Vagina (tissue), 2 donors: Measurements from ENCODE around the gene COL11A1. TPM values are rescaled to one million over a fixed set of nuclear protein-coding genes. Genes with fewer than 3 reads are reported as not detected.

ENCODE experiments used
- DNase-seq, 2 donors: peaks; one replicate each; pipeline ENCODE4 v3.0.0-alpha.2; 2017; ENCODE audit errors: extremely low spot score in 2 of 2
- H3K27ac ChIP-seq: fragments of 200-600 bp; sonication (generic); one replicate; pipeline ENCODE4 v1.5.1; 2019
- H3K27me3 ChIP-seq: fragments of 200-600 bp; sonication (generic); one replicate; pipeline ENCODE4 v1.5.1; 2019
- H3K36me3 ChIP-seq, 2 donors: fragments of 200-600 bp; sonication (generic); one replicate each; pipeline ENCODE4 v1.5.1; 2017 to 2019
- H3K4me1 ChIP-seq: fragments of 200-600 bp; sonication (generic); one replicate; pipeline ENCODE4 v1.5.1; 2019
- H3K4me3 ChIP-seq, 2 donors: fragments of 200-600 bp; sonication (generic); 1 replicate in 1 of 2; 2 replicates in 1 of 2; pipeline ENCODE4 v1.5.1; 2016 to 2019
- H3K9me3 ChIP-seq: fragments of 200-600 bp; sonication (generic); one replicate; pipeline ENCODE4 v1.5.1; 2019
- POLR2A ChIP-seq, 2 donors: fragments of 450-650 bp; IDR thresholded peaks; one replicate each; pipeline ENCODE4 v1.6.1; 2017; ENCODE audit warnings: antibody characterized with exemption in 2 of 2, mild to moderate bottlenecking in 2 of 2, moderate library complexity in 2 of 2
- POLR2AphosphoS5 ChIP-seq, 2 donors: sonication (generic); formaldehyde crosslinking; IDR thresholded peaks; one replicate each; pipeline ENCODE4 v1.9.0; 2017; ENCODE audit warnings: antibody characterized with exemption in 2 of 2, mild to moderate bottlenecking in 2 of 2, low read depth in 1 of 2; ENCODE audit not compliant: insufficient read depth in 1 of 2
- intact Hi-C: fragments of 100-400 bp; cut with DNase I; formaldehyde crosslinking; loops from one replicate; pipeline ENCODE4 v1.15.1; 2023
- total RNA-seq: library from RNA; depleted of rRNA; stranded (reverse); fragments of >200 nt; gene quantifications from one replicate; pipeline ENCODE4 v1.2.3, GENCODE V29; 2016
- TF ChIP-seq, protein P1 (sequence below), 3 experiments: fragments of 450-650 bp in 2 of 3; fragments of 200-600 bp in 1 of 3; sonication (generic) in 1 of 3; IDR thresholded peaks; one replicate each; pipeline ENCODE4 v1.5.1; 2017 to 2019; ENCODE audit warnings: antibody characterized with exemption in 3 of 3, mild to moderate bottlenecking in 2 of 3, moderate library complexity in 2 of 3

The COL11A1 gene
- total RNA-seq, 1 donor from 2014 or later: not detected

DNA sequence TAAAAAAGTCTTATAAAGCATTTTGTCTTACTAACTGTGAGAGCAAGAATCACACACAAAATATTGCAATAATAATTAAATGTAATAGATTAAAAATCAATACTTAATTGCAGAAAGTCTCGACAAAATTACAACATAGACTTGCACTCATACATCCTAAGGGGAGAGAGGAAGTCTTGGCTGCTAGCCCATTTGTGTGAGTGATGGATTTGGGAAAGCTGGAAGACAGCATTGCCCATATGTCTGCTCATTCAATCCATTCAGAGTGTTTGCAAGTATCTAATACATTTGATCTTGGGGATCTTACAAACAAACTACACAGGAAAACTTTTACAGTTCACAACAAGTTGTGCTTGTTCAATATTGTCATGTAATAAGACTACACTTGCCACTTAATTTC lies 140.5 kb downstream of the COL11A1 start:
- no peak overlapping the region for H3K4me3 ChIP-seq
- no peak for DNase-seq
- H3K4me1 ChIP-seq: no peaks in the 10 kb centered on the region
- TF ChIP-seq, protein P1, sequence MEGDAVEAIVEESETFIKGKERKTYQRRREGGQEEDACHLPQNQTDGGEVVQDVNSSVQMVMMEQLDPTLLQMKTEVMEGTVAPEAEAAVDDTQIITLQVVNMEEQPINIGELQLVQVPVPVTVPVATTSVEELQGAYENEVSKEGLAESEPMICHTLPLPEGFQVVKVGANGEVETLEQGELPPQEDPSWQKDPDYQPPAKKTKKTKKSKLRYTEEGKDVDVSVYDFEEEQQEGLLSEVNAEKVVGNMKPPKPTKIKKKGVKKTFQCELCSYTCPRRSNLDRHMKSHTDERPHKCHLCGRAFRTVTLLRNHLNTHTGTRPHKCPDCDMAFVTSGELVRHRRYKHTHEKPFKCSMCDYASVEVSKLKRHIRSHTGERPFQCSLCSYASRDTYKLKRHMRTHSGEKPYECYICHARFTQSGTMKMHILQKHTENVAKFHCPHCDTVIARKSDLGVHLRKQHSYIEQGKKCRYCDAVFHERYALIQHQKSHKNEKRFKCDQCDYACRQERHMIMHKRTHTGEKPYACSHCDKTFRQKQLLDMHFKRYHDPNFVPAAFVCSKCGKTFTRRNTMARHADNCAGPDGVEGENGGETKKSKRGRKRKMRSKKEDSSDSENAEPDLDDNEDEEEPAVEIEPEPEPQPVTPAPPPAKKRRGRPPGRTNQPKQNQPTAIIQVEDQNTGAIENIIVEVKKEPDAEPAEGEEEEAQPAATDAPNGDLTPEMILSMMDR (IDR thresholded peaks at IDR 0.05): no peak
- TF ChIP-seq POLR2A (IDR thresholded peaks at IDR 0.05): no peak
- no peak for TF ChIP-seq POLR2AphosphoS5 (IDR thresholded peaks at IDR 0.05; ENCODE audit: insufficient read depth in 1 of 2, low read depth in 1 of 2)
- H3K9me3 ChIP-seq: no peaks in the 10 kb centered on the region
- intact Hi-C loops: no loop called here
- no peak overlapping the region for H3K27ac ChIP-seq
- no peaks in the 10 kb centered on the region for H3K36me3 ChIP-seq
- H3K27me3 ChIP-seq: no peaks in the 10 kb centered on the region

DNA sequence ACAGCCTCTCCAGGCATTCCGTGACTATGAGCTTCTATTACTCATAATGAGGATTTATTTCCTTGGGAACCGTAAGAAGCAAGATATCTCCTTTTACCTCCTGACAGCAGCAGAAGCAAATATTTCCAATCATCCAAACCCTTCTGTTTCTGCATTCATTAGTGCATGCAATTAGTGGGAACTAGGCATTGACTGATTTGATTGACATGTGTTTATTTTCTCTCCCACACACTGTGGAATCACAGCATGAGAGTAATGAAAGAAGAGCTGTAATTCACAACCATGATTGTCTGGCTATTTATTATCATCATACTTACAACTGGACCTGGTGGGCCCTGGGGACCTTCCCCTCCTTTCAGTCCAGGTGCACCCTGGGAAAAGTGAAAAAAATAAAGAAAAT lies 146.8 kb downstream of the COL11A1 start:
- intact Hi-C loops: no loop called here
- TF ChIP-seq, protein P1 (IDR thresholded peaks at IDR 0.05): no peak
- TF ChIP-seq POLR2AphosphoS5 (IDR thresholded peaks at IDR 0.05; ENCODE audit: insufficient read depth in 1 of 2, low read depth in 1 of 2) (no peak), POLR2A (IDR thresholded peaks at IDR 0.05) (no peak)

DNA sequence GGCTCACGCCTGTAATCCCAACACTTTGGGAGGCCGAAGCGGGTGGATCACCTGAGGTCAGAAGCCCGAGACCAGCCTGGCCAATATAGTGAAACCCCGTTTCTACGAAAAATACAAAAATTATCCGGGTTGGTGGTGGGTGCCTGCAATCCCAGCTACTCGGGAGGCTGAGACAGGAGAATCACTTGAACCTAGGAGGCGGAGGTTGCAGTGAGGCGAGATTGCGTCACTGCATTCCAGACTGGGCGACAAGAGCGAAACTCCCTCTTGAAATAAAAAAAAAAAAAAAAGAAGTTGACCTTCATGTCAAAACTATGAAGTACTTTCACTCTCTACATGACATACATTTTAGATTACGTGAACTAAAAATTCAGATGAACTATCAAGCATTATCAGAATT lies 153.7 kb downstream of the COL11A1 start:
- Histone ChIP-seq H3K4me1 (no peaks in the 10 kb centered on the region), H3K27me3 (no peaks in the 10 kb centered on the region), H3K4me3 (no peak overlapping the region), H3K27ac (no peak overlapping the region), H3K9me3 (no peaks in the 10 kb centered on the region), H3K36me3 (no peaks in the 10 kb centered on the region)
- intact Hi-C loops: no loop called here
- no peak for DNase-seq
- TF ChIP-seq POLR2A (IDR thresholded peaks at IDR 0.05) (no peak), POLR2AphosphoS5 (IDR thresholded peaks at IDR 0.05; ENCODE audit: insufficient read depth in 1 of 2, low read depth in 1 of 2) (no peak)
- TF ChIP-seq, protein P1 (IDR thresholded peaks at IDR 0.05): no peak

More for the DNA sequence above, 146.8 kb downstream of the COL11A1 start:
- no peak overlapping the region for H3K4me3 ChIP-seq
- H3K27ac ChIP-seq: no peak overlapping the region
- H3K36me3 ChIP-seq: no peaks in the 10 kb centered on the region
- no peaks in the 10 kb centered on the region for H3K9me3 ChIP-seq
- no peaks in the 10 kb centered on the region for H3K27me3 ChIP-seq
- no peak for DNase-seq
- H3K4me1 ChIP-seq: no peaks in the 10 kb centered on the region

DNA sequence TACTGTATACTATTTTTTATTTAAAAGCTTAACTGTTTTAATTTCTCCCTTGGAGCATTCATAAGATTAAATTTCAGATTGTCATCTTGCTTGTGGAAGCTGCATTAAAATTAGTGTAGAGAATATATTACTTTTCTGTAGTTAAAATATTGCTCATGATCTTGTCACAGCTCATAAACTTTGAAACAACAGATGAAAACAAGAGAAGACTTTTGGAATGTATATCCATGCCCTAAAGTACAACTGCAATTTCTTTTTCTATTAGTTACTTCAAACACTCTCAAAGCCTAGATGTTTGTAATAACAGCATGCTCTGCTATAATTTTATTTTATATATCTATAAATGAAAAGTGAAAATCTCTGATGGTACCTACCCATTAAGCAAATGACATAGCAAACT lies 155.9 kb downstream of the COL11A1 start:
- DNase-seq: no peak
- Histone ChIP-seq H3K27me3 (no peaks in the 10 kb centered on the region), H3K27ac (no peak overlapping the region), H3K9me3 (no peaks in the 10 kb centered on the region), H3K4me3 (no peak overlapping the region), H3K4me1 (no peaks in the 10 kb centered on the region), H3K36me3 (no peaks in the 10 kb centered on the region)
- TF ChIP-seq, protein P1 (IDR thresholded peaks at IDR 0.05): no peak
- TF ChIP-seq POLR2A (IDR thresholded peaks at IDR 0.05) (no peak), POLR2AphosphoS5 (IDR thresholded peaks at IDR 0.05; ENCODE audit: insufficient read depth in 1 of 2, low read depth in 1 of 2) (no peak)
- intact Hi-C loops: no loop called here

DNA sequence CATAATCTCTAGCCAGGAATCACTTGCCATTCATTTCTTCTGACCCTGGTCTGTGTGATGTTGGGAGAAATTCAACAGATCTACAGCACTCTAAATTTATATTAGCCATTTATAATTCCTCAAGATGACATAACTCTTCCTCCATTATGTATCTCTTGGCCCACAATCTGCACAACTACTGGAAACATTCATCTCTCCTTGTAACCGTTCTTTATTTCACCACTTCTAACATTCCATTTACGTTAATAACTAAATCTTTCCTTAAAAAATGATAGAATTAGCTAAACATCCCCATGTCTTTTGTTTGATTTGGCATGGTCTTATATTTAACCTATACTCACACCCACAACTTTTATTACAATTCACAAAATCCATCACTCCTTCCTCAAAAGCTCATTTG lies 166.0 kb downstream of the COL11A1 start:
- no peaks in the 10 kb centered on the region for H3K4me1 ChIP-seq
- TF ChIP-seq POLR2A (IDR thresholded peaks at IDR 0.05) (no peak), POLR2AphosphoS5 (IDR thresholded peaks at IDR 0.05; ENCODE audit: insufficient read depth in 1 of 2, low read depth in 1 of 2) (no peak)
- TF ChIP-seq, protein P1 (IDR thresholded peaks at IDR 0.05): no peak
- no peaks in the 10 kb centered on the region for H3K36me3 ChIP-seq
- no peak overlapping the region for H3K4me3 ChIP-seq
- no peak for DNase-seq
- H3K27ac ChIP-seq: no peak overlapping the region
- H3K9me3 ChIP-seq: no peaks in the 10 kb centered on the region
- no peaks in the 10 kb centered on the region for H3K27me3 ChIP-seq
- intact Hi-C loops: no loop called here
